Fibroblast of pulmonary artery (primary cell): ENCODE measurements around the gene SMIM44.
"Not testable (repeated sequence)": the region's sequence is repeated elsewhere in the genome, so short reads cannot be mapped to it uniquely, and the experiment has no call there.

ENCODE experiments used
- DNase-seq: peaks from one replicate; pipeline ENCODE4 v3.0.0-alpha.2; 2010; ENCODE audit warnings: low read depth
- H3K4me3 ChIP-seq: replicated peaks from 2 replicates; pipeline ENCODE4 v1.5.1; 2011; ENCODE audit warnings: low read depth, mild to moderate bottlenecking, control low read depth, low read length, moderate library complexity
- CTCF ChIP-seq: IDR thresholded peaks from 2 replicates; pipeline ENCODE4 v1.5.1; 2011; ENCODE audit warnings: mild to moderate bottlenecking, control low read depth, low read length, inconsistent platforms; ENCODE audit errors: missing control alignments

SMIM44 gene

GRCh38 chr19:3483226-3483628, at the start of gene SMIM44:
Gene SMIM44 (minus strand): TSS chr19:3483441. CDS start chr19:3483403, 38 bp downstream.
- TF ChIP-seq CTCF, result no peak
- no peak within 1 kb of the TSS for H3K4me3 ChIP-seq
- DNase-seq, result no peak

GRCh38 chr19:3533033-3533432, 49.8 kb upstream of the SMIM44 start:
- no peak overlapping the region for H3K4me3 ChIP-seq
- TF ChIP-seq CTCF, result no peak
- DNase-seq, result no peak

GRCh38 chr19:3532154-3532786, 49.0 kb upstream of the SMIM44 start:
- no peak for TF ChIP-seq CTCF
- no peak for DNase-seq

GRCh38 chr19:3531716-3532115, 48.5 kb upstream of the SMIM44 start:
- TF ChIP-seq CTCF, result no peak
- no peak for DNase-seq
- no peak overlapping the region for H3K4me3 ChIP-seq

More at GRCh38 chr19:3532154-3532786, 49.0 kb upstream of the SMIM44 start:
- H3K4me3 ChIP-seq, result no peak overlapping the region

GRCh38 chr19:3530389-3530788, 47.1 kb upstream of the SMIM44 start:
- no peak for TF ChIP-seq CTCF
- H3K4me3 ChIP-seq, result no peak overlapping the region
- DNase-seq, result no peak

- not testable (repeated sequence) for DNase-seq, H3K4me3 ChIP-seq
These were observed 46.1 kb upstream of the SMIM44 start for GRCh38 chr19:3529299-3529698.

- TF ChIP-seq CTCF, result no peak
- DNase-seq, result no peak
- no peak overlapping the region for H3K4me3 ChIP-seq
These were observed 45.4 kb upstream of the SMIM44 start for GRCh38 chr19:3528539-3529211.
